IPS-18a (cell line): ENCODE measurements around the gene SSC5D.

Source experiments
- H3K27ac ChIP-seq: one replicate; pipeline ENCODE4 v1.5.1; 2013; ENCODE audit warnings: low read length
- H3K27me3 ChIP-seq: one replicate; pipeline ENCODE4 v1.6.1; 2013; ENCODE audit warnings: mild to moderate bottlenecking, low read length; ENCODE audit not compliant: control insufficient read depth, insufficient read depth
- H3K36me3 ChIP-seq: one replicate; pipeline ENCODE4 v1.6.1; 2013; ENCODE audit warnings: low read depth, low read length; ENCODE audit not compliant: control insufficient read depth
- H3K4me1 ChIP-seq: one replicate; pipeline ENCODE4 v1.6.1; 2013; ENCODE audit warnings: low read depth, low read length; ENCODE audit not compliant: control insufficient read depth
- H3K4me3 ChIP-seq: one replicate; pipeline ENCODE4 v1.5.1; 2013; ENCODE audit warnings: low read length
- H3K9ac ChIP-seq: one replicate; pipeline ENCODE4 v1.6.1; 2013; ENCODE audit warnings: mild to moderate bottlenecking, low read length, moderate library complexity
- H3K9me3 ChIP-seq: one replicate; pipeline ENCODE4 v1.6.1; 2013; ENCODE audit warnings: low read depth, low read length; ENCODE audit not compliant: control insufficient read depth

Gene SSC5D

GRCh38 chr19:55504981-55505380, 16.7 kb downstream of the SSC5D start:
- Histone ChIP-seq H3K27me3 (peaks cover 35% of the 10 kb centered on the region), H3K9ac (no peak overlapping the region), H3K27ac (no peak overlapping the region), H3K4me1 (no peaks in the 10 kb centered on the region), H3K36me3 (no peaks in the 10 kb centered on the region), H3K4me3 (no peak overlapping the region), H3K9me3 (no peaks in the 10 kb centered on the region)

GRCh38 chr19:55508120-55508519, 19.9 kb downstream of the SSC5D start:
- H3K4me1 ChIP-seq, result no peaks in the 10 kb centered on the region
- no peak overlapping the region for H3K4me3 ChIP-seq
- no peak overlapping the region for H3K9ac ChIP-seq
- peaks cover 15% of the 10 kb centered on the region for H3K27me3 ChIP-seq
- H3K36me3 ChIP-seq, result no peaks in the 10 kb centered on the region
- no peaks in the 10 kb centered on the region for H3K9me3 ChIP-seq
- H3K27ac ChIP-seq, result no peak overlapping the region

GRCh38 chr19:55516878-55517620, 28.8 kb downstream of the SSC5D start:
- H3K9ac ChIP-seq, result no peak overlapping the region
- peak overlapping the region; percentile 35 for H3K4me3 ChIP-seq
- no peaks in the 10 kb centered on the region for H3K36me3 ChIP-seq
- H3K9me3 ChIP-seq, result no peaks in the 10 kb centered on the region
- no peaks in the 10 kb centered on the region for H3K4me1 ChIP-seq
- H3K27me3 ChIP-seq, result no peaks in the 10 kb centered on the region
- no peak overlapping the region for H3K27ac ChIP-seq

GRCh38 chr19:55519451-55520311, 31.4 kb downstream of the SSC5D start:
- Histone ChIP-seq H3K27ac (no peak overlapping the region), H3K4me1 (no peaks in the 10 kb centered on the region), H3K9ac (no peak overlapping the region), H3K36me3 (no peaks in the 10 kb centered on the region), H3K9me3 (no peaks in the 10 kb centered on the region), H3K4me3 (no peak overlapping the region), H3K27me3 (no peaks in the 10 kb centered on the region)

- Histone ChIP-seq H3K27me3 (no peaks in the 10 kb centered on the region), H3K36me3 (no peaks in the 10 kb centered on the region), H3K4me1 (no peaks in the 10 kb centered on the region), H3K9ac (no peak overlapping the region), H3K27ac (no peak overlapping the region), H3K4me3 (no peak overlapping the region), H3K9me3 (no peaks in the 10 kb centered on the region)
Measured at GRCh38 chr19:55520691-55521292, 32.6 kb downstream of the SSC5D start.

GRCh38 chr19:55525289-55526101, 37.3 kb downstream of the SSC5D start:
- no peak overlapping the region for H3K27ac ChIP-seq

GRCh38 chr19:55526216-55527196, 38.3 kb downstream of the SSC5D start:
- Histone ChIP-seq H3K9ac (no peak overlapping the region), H3K9me3 (no peaks in the 10 kb centered on the region), H3K27me3 (no peaks in the 10 kb centered on the region), H3K36me3 (no peaks in the 10 kb centered on the region), H3K4me1 (no peaks in the 10 kb centered on the region), H3K27ac (no peak overlapping the region), H3K4me3 (no peak overlapping the region)

More at GRCh38 chr19:55525289-55526101, 37.3 kb downstream of the SSC5D start:
- Histone ChIP-seq H3K4me1 (no peaks in the 10 kb centered on the region), H3K27me3 (no peaks in the 10 kb centered on the region), H3K36me3 (no peaks in the 10 kb centered on the region), H3K9ac (no peak overlapping the region), H3K9me3 (no peaks in the 10 kb centered on the region), H3K4me3 (no peak overlapping the region)

- H3K4me1 ChIP-seq, result no peaks in the 10 kb centered on the region
- H3K9ac ChIP-seq, result no peak overlapping the region
- H3K27me3 ChIP-seq, result no peaks in the 10 kb centered on the region
- no peaks in the 10 kb centered on the region for H3K9me3 ChIP-seq
- no peaks in the 10 kb centered on the region for H3K36me3 ChIP-seq
- no peak overlapping the region for H3K4me3 ChIP-seq
- H3K27ac ChIP-seq, result no peak overlapping the region
Measured at GRCh38 chr19:55527197-55528029, 39.2 kb downstream of the SSC5D start.

GRCh38 chr19:55528030-55528803, 40.0 kb downstream of the SSC5D start:
- H3K4me3 ChIP-seq, result no peak overlapping the region
- no peak overlapping the region for H3K9ac ChIP-seq
- H3K4me1 ChIP-seq, result no peaks in the 10 kb centered on the region
- H3K36me3 ChIP-seq, result no peaks in the 10 kb centered on the region
- H3K27me3 ChIP-seq, result no peaks in the 10 kb centered on the region
- no peak overlapping the region for H3K27ac ChIP-seq
- no peaks in the 10 kb centered on the region for H3K9me3 ChIP-seq
